Measurements from ENCODE around the gene AOC1. TPM values are rescaled to one million over a fixed set of nuclear protein-coding genes. Genes with fewer than 3 reads are reported as not detected.

The AOC1 gene
- total RNA-seq, 1 donor from 2014 or later, result not detected

- no peak for TF ChIP-seq CTCF (IDR thresholded peaks at IDR 0.05)
- DNase-seq (ENCODE audit: low spot score), result no peak
- Mint-ChIP-seq H3K4me1 (ENCODE audit: low read depth) (no peaks in the 10 kb centered on the region), H3K27me3 (ENCODE audit: low read depth) (peaks cover 17% of the 10 kb centered on the region), H3K27ac (ENCODE audit: unreplicated experiment) (no peak overlapping the region), H3K36me3 (ENCODE audit: low read depth) (no peaks in the 10 kb centered on the region), H3K9me3 (ENCODE audit: low read depth) (no peaks in the 10 kb centered on the region), H3K4me3 (ENCODE audit: unreplicated experiment) (no peak overlapping the region)
These were observed 23.9 kb upstream of the AOC1 start for GRCh38 chr7:150828384-150828783.

GRCh38 chr7:150829426-150829825 is 22.9 kb upstream of the AOC1 start:
- H3K27ac Mint-ChIP-seq (ENCODE audit: unreplicated experiment), result no peak overlapping the region

GRCh38 chr7:150830937-150831336 is 21.4 kb upstream of the AOC1 start:
- Mint-ChIP-seq H3K27me3 (ENCODE audit: low read depth) (peaks cover 15% of the 10 kb centered on the region), H3K9me3 (ENCODE audit: low read depth) (peaks cover 6% of the 10 kb centered on the region)

More at GRCh38 chr7:150829426-150829825, 22.9 kb upstream of the AOC1 start:
- H3K27me3 Mint-ChIP-seq (ENCODE audit: low read depth), result peaks cover 17% of the 10 kb centered on the region
- no peak overlapping the region for H3K4me3 Mint-ChIP-seq (ENCODE audit: unreplicated experiment)
- no peaks in the 10 kb centered on the region for H3K36me3 Mint-ChIP-seq (ENCODE audit: low read depth)
- DNase-seq (ENCODE audit: low spot score), result no peak
- no peaks in the 10 kb centered on the region for H3K4me1 Mint-ChIP-seq (ENCODE audit: low read depth)
- TF ChIP-seq CTCF (IDR thresholded peaks at IDR 0.05), result no peak
- peaks cover 6% of the 10 kb centered on the region for H3K9me3 Mint-ChIP-seq (ENCODE audit: low read depth)

GRCh38 chr7:150831851-150832250 is 20.5 kb upstream of the AOC1 start:
- H3K4me3 Mint-ChIP-seq (ENCODE audit: unreplicated experiment), result no peak overlapping the region
- H3K27me3 Mint-ChIP-seq (ENCODE audit: low read depth), result peaks cover 10% of the 10 kb centered on the region
- no peaks in the 10 kb centered on the region for H3K36me3 Mint-ChIP-seq (ENCODE audit: low read depth)
- DNase-seq (ENCODE audit: low spot score), result no peak
- no peaks in the 10 kb centered on the region for H3K4me1 Mint-ChIP-seq (ENCODE audit: low read depth)
- no peak for TF ChIP-seq CTCF (IDR thresholded peaks at IDR 0.05)
- no peak overlapping the region for H3K27ac Mint-ChIP-seq (ENCODE audit: unreplicated experiment)
- peaks cover 6% of the 10 kb centered on the region for H3K9me3 Mint-ChIP-seq (ENCODE audit: low read depth)

More at GRCh38 chr7:150830937-150831336, 21.4 kb upstream of the AOC1 start:
- no peak for TF ChIP-seq CTCF (IDR thresholded peaks at IDR 0.05)
- no peak overlapping the region for H3K4me3 Mint-ChIP-seq (ENCODE audit: unreplicated experiment)
- no peaks in the 10 kb centered on the region for H3K36me3 Mint-ChIP-seq (ENCODE audit: low read depth)
- DNase-seq (ENCODE audit: low spot score), result no peak
- H3K27ac Mint-ChIP-seq (ENCODE audit: unreplicated experiment), result no peak overlapping the region
- no peaks in the 10 kb centered on the region for H3K4me1 Mint-ChIP-seq (ENCODE audit: low read depth)

- no peaks in the 10 kb centered on the region for H3K4me1 Mint-ChIP-seq (ENCODE audit: low read depth)
- H3K27me3 Mint-ChIP-seq (ENCODE audit: low read depth), result peaks cover 8% of the 10 kb centered on the region
- H3K27ac Mint-ChIP-seq (ENCODE audit: unreplicated experiment), result no peak overlapping the region
- H3K9me3 Mint-ChIP-seq (ENCODE audit: low read depth), result peaks cover 6% of the 10 kb centered on the region
- no peak for TF ChIP-seq CTCF (IDR thresholded peaks at IDR 0.05)
- H3K36me3 Mint-ChIP-seq (ENCODE audit: low read depth), result no peaks in the 10 kb centered on the region
- DNase-seq (ENCODE audit: low spot score), result no peak
- H3K4me3 Mint-ChIP-seq (ENCODE audit: unreplicated experiment), result no peak overlapping the region
These were observed 17.3 kb upstream of the AOC1 start for GRCh38 chr7:150835019-150835418.
